WTC11 (cell line): ENCODE measurements around the gene ADAMTSL5. TPM values are rescaled to one million over a fixed set of nuclear protein-coding genes. Genes with fewer than 3 reads are reported as not detected.
A peak's percentile ranks its signal among the peaks of the same experiment; 100 is the strongest.

Experiments
- ATF1 ChIP-seq: sonication (generic); formaldehyde crosslinking; IDR thresholded peaks from 2 replicates; pipeline ENCODE4 v1.8.1; 2023; ENCODE audit warnings: mild to moderate bottlenecking, moderate library complexity, missing genetic modification reagents
- ELF4 ChIP-seq: sonication (generic); formaldehyde crosslinking; IDR thresholded peaks from 2 replicates; pipeline ENCODE4 v1.8.1; 2022; ENCODE audit warnings: low read depth, mild to moderate bottlenecking, moderate library complexity, missing genetic modification reagents
- EMX1 ChIP-seq: fragments of 250-450 bp; sonication (Bioruptor Pico); IDR thresholded peaks from 2 replicates; pipeline ENCODE4 v1.8.0; 2021; ENCODE audit warnings: mild to moderate bottlenecking
- ESRRA ChIP-seq: sonication (generic); formaldehyde crosslinking; IDR thresholded peaks from 2 replicates; pipeline ENCODE4 v1.8.1; 2022; ENCODE audit warnings: mild to moderate bottlenecking, missing genetic modification reagents, borderline replicate concordance
- FOXP1 ChIP-seq: sonication (generic); formaldehyde crosslinking; IDR thresholded peaks from 2 replicates; pipeline ENCODE4 v1.8.0; 2022; ENCODE audit warnings: missing genetic modification reagents, mild to moderate bottlenecking, moderate library complexity, borderline replicate concordance
- HMGA2 ChIP-seq: fragments of 250-450 bp; sonication (Bioruptor Pico); IDR thresholded peaks from 2 replicates; pipeline ENCODE4 v1.4.0; 2021; ENCODE audit warnings: mild to moderate bottlenecking, moderate library complexity
- IRF2 ChIP-seq: sonication (generic); formaldehyde crosslinking; IDR thresholded peaks from 2 replicates; pipeline ENCODE4 v1.8.0; 2022; ENCODE audit warnings: low read depth, missing genetic modification reagents, borderline replicate concordance
- JUN ChIP-seq: sonication (generic); formaldehyde crosslinking; IDR thresholded peaks from 2 replicates; pipeline ENCODE4 v1.8.0; 2023; ENCODE audit warnings: mild to moderate bottlenecking, missing genetic modification reagents
- NR1H2 ChIP-seq: sonication (generic); formaldehyde crosslinking; IDR thresholded peaks from 2 replicates; pipeline ENCODE4 v1.9.0; 2021; ENCODE audit warnings: mild to moderate bottlenecking, moderate library complexity, missing genetic modification reagents
- RELA ChIP-seq: sonication (generic); formaldehyde crosslinking; IDR thresholded peaks from 2 replicates; pipeline ENCODE4 v1.8.1; 2022; ENCODE audit warnings: missing genetic modification reagents, mild to moderate bottlenecking, borderline replicate concordance
- SOX15 ChIP-seq: fragments of 250-450 bp; sonication (Bioruptor Pico); IDR thresholded peaks from 2 replicates; pipeline ENCODE4 v1.9.0; 2021; ENCODE audit warnings: mild to moderate bottlenecking
- TCF7 ChIP-seq: sonication (generic); formaldehyde crosslinking; IDR thresholded peaks from 2 replicates; pipeline ENCODE4 v1.8.0; 2022; ENCODE audit warnings: mild to moderate bottlenecking, low read depth, missing genetic modification reagents, moderate library complexity
- TEAD1 ChIP-seq: sonication (generic); formaldehyde crosslinking; IDR thresholded peaks from 2 replicates; pipeline ENCODE4 v1.8.0; 2022; ENCODE audit warnings: mild to moderate bottlenecking, missing genetic modification reagents
- ZNF121 ChIP-seq: sonication (generic); formaldehyde crosslinking; IDR thresholded peaks from 2 replicates; pipeline ENCODE4 v1.8.0; 2023; ENCODE audit warnings: missing genetic modification reagents
- ZNF138 ChIP-seq: sonication (generic); formaldehyde crosslinking; conservative IDR thresholded peaks from 2 replicates; pipeline ENCODE4 v1.8.1; 2022; ENCODE audit warnings: mild to moderate bottlenecking, moderate library complexity, missing genetic modification reagents
- ZNF219 ChIP-seq: sonication (generic); formaldehyde crosslinking; IDR thresholded peaks from 2 replicates; pipeline ENCODE4 v1.8.0; 2023; ENCODE audit warnings: missing genetic modification reagents, mild to moderate bottlenecking, borderline replicate concordance
- ZNF317 ChIP-seq: sonication (generic); formaldehyde crosslinking; IDR thresholded peaks from 2 replicates; pipeline ENCODE4 v1.8.1; 2023; ENCODE audit warnings: low read depth, mild to moderate bottlenecking, moderate library complexity, missing genetic modification reagents, borderline replicate concordance
- ZNF423 ChIP-seq: fragments of 250-450 bp; sonication (Bioruptor Pico); IDR thresholded peaks from 2 replicates; pipeline ENCODE4 v2.1.2; 2022; ENCODE audit warnings: mild to moderate bottlenecking, moderate library complexity
- ZNF671 ChIP-seq: fragments of 250-450 bp; sonication (Bioruptor Pico); IDR thresholded peaks from 2 replicates; pipeline ENCODE4 v1.8.0; 2021; ENCODE audit warnings: mild to moderate bottlenecking
- total RNA-seq: library from RNA; stranded (reverse); gene quantifications from 3 replicates; pipeline ENCODE4 v1.2.3, GENCODE V29; 2021
- TF ChIP-seq, protein P1 (sequence below): sonication (generic); formaldehyde crosslinking; IDR thresholded peaks from 2 replicates; pipeline ENCODE4 v1.8.0; 2022; ENCODE audit warnings: mild to moderate bottlenecking, missing genetic modification reagents
- TF ChIP-seq, protein P2 (sequence below): sonication (generic); formaldehyde crosslinking; conservative IDR thresholded peaks from 2 replicates; pipeline ENCODE4 v1.8.1; 2023; ENCODE audit warnings: mild to moderate bottlenecking, low read depth, missing genetic modification reagents, moderate library complexity
- TF ChIP-seq, protein P3 (sequence below): sonication (generic); formaldehyde crosslinking; IDR thresholded peaks from 2 replicates; pipeline ENCODE4 v1.8.0; 2022; ENCODE audit warnings: missing genetic modification reagents
- TF ChIP-seq, protein P4 (sequence below): sonication (generic); formaldehyde crosslinking; IDR thresholded peaks from 2 replicates; pipeline ENCODE4 v1.8.1; 2023; ENCODE audit warnings: mild to moderate bottlenecking, missing genetic modification reagents, moderate library complexity
- TF ChIP-seq, protein P5 (sequence below): fragments of 200-600 bp; IDR thresholded peaks from 2 replicates; pipeline ENCODE4 v1.8.0; 2022; ENCODE audit warnings: antibody characterized with exemption
- TF ChIP-seq, protein P6 (sequence below): sonication (generic); formaldehyde crosslinking; IDR thresholded peaks from 2 replicates; pipeline ENCODE4 v1.8.1; 2023; ENCODE audit warnings: mild to moderate bottlenecking, missing genetic modification reagents
- TF ChIP-seq, protein P7 (sequence below): sonication (generic); formaldehyde crosslinking; IDR thresholded peaks from 2 replicates; pipeline ENCODE4 v1.8.1; 2022; ENCODE audit warnings: low read depth, missing genetic modification reagents, borderline replicate concordance

Gene ADAMTSL5
- total RNA-seq, 1 experiment from 2014 or later = 1.5 TPM

DNA sequence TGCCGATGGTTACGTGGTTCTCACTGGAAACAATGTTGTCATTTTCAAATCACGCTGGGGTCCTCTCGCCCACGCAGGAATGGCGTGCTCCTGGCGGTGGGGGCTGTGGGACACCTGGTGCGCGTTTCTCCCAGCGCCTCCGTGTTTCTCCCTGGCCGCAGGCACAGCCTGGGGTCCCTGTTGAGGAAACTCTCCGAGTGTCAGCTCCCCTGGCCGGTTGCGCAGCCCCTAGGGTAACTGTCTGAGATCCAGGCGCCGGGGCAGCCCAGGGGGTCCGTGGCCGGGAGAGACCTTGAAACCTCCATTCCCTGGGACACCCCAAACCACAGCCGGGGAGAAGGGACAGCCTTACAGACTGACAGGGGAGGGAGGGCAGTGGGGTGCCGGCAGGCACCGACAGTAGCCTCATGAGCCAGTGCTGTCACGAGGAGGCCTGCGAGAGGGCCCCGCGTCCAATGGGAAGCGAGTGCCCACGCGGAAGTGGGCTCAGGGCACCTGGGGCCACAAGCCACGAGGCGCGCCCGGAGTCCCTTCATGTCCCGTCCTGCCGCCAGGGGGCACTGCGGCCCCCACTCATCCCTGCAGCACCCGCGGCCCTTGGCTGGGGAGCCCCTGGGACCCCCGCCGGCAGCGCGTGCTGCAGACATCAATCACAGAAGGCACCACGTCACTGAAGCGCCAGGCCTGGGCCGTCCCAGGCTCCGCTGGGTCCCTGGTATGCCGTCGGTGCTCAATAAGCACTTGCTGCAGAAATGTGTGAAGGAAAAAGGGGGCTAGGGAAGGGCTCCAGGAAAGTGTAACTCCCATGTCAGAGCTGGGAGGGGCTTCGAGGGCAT is 9.5 kb downstream of the ADAMTSL5 start (continued):
- TF ChIP-seq, protein P1, sequence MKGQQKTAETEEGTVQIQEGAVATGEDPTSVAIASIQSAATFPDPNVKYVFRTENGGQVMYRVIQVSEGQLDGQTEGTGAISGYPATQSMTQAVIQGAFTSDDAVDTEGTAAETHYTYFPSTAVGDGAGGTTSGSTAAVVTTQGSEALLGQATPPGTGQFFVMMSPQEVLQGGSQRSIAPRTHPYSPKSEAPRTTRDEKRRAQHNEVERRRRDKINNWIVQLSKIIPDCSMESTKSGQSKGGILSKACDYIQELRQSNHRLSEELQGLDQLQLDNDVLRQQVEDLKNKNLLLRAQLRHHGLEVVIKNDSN (CRISPR knock-in tag) = peak; percentile 60
- TF ChIP-seq ATF1 (CRISPR knock-in tag) = no peak
- TF ChIP-seq ZNF138 (CRISPR knock-in tag) = no peak
- TF ChIP-seq, protein P2, sequence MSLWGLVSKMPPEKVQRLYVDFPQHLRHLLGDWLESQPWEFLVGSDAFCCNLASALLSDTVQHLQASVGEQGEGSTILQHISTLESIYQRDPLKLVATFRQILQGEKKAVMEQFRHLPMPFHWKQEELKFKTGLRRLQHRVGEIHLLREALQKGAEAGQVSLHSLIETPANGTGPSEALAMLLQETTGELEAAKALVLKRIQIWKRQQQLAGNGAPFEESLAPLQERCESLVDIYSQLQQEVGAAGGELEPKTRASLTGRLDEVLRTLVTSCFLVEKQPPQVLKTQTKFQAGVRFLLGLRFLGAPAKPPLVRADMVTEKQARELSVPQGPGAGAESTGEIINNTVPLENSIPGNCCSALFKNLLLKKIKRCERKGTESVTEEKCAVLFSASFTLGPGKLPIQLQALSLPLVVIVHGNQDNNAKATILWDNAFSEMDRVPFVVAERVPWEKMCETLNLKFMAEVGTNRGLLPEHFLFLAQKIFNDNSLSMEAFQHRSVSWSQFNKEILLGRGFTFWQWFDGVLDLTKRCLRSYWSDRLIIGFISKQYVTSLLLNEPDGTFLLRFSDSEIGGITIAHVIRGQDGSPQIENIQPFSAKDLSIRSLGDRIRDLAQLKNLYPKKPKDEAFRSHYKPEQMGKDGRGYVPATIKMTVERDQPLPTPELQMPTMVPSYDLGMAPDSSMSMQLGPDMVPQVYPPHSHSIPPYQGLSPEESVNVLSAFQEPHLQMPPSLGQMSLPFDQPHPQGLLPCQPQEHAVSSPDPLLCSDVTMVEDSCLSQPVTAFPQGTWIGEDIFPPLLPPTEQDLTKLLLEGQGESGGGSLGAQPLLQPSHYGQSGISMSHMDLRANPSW = no peak
- peak; percentile 19; the same call in 1 of the 2 replicates for TF ChIP-seq RELA (CRISPR knock-in tag)
- TF ChIP-seq NR1H2 (CRISPR knock-in tag) = no peak
- no peak for TF ChIP-seq SOX15 (CRISPR knock-in tag)
- TF ChIP-seq, protein P3, sequence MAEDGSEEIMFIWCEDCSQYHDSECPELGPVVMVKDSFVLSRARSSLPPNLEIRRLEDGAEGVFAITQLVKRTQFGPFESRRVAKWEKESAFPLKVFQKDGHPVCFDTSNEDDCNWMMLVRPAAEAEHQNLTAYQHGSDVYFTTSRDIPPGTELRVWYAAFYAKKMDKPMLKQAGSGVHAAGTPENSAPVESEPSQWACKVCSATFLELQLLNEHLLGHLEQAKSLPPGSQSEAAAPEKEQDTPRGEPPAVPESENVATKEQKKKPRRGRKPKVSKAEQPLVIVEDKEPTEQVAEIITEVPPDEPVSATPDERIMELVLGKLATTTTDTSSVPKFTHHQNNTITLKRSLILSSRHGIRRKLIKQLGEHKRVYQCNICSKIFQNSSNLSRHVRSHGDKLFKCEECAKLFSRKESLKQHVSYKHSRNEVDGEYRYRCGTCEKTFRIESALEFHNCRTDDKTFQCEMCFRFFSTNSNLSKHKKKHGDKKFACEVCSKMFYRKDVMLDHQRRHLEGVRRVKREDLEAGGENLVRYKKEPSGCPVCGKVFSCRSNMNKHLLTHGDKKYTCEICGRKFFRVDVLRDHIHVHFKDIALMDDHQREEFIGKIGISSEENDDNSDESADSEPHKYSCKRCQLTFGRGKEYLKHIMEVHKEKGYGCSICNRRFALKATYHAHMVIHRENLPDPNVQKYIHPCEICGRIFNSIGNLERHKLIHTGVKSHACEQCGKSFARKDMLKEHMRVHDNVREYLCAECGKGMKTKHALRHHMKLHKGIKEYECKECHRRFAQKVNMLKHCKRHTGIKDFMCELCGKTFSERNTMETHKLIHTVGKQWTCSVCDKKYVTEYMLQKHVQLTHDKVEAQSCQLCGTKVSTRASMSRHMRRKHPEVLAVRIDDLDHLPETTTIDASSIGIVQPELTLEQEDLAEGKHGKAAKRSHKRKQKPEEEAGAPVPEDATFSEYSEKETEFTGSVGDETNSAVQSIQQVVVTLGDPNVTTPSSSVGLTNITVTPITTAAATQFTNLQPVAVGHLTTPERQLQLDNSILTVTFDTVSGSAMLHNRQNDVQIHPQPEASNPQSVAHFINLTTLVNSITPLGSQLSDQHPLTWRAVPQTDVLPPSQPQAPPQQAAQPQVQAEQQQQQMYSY (CRISPR knock-in tag) = no peak
- no peak for TF ChIP-seq ELF4 (CRISPR knock-in tag)
- no peak for TF ChIP-seq IRF2 (CRISPR knock-in tag)
- no peak for TF ChIP-seq ZNF121 (CRISPR knock-in tag)
- TF ChIP-seq, protein P4, sequence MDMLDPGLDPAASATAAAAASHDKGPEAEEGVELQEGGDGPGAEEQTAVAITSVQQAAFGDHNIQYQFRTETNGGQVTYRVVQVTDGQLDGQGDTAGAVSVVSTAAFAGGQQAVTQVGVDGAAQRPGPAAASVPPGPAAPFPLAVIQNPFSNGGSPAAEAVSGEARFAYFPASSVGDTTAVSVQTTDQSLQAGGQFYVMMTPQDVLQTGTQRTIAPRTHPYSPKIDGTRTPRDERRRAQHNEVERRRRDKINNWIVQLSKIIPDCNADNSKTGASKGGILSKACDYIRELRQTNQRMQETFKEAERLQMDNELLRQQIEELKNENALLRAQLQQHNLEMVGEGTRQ = no peak
- 0 out of 2 replicates have a peak, but pooled peaks have one; percentile 76 for TF ChIP-seq ZNF219 (CRISPR knock-in tag)
- no peak for TF ChIP-seq EMX1 (CRISPR knock-in tag)
- no peak for TF ChIP-seq ZNF317 (CRISPR knock-in tag)
- no peak for TF ChIP-seq JUN (CRISPR knock-in tag)
- TF ChIP-seq, protein P5, sequence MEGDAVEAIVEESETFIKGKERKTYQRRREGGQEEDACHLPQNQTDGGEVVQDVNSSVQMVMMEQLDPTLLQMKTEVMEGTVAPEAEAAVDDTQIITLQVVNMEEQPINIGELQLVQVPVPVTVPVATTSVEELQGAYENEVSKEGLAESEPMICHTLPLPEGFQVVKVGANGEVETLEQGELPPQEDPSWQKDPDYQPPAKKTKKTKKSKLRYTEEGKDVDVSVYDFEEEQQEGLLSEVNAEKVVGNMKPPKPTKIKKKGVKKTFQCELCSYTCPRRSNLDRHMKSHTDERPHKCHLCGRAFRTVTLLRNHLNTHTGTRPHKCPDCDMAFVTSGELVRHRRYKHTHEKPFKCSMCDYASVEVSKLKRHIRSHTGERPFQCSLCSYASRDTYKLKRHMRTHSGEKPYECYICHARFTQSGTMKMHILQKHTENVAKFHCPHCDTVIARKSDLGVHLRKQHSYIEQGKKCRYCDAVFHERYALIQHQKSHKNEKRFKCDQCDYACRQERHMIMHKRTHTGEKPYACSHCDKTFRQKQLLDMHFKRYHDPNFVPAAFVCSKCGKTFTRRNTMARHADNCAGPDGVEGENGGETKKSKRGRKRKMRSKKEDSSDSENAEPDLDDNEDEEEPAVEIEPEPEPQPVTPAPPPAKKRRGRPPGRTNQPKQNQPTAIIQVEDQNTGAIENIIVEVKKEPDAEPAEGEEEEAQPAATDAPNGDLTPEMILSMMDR = peak; percentile 81
- TF ChIP-seq HMGA2 (CRISPR knock-in tag) = no peak
- TF ChIP-seq, protein P6, sequence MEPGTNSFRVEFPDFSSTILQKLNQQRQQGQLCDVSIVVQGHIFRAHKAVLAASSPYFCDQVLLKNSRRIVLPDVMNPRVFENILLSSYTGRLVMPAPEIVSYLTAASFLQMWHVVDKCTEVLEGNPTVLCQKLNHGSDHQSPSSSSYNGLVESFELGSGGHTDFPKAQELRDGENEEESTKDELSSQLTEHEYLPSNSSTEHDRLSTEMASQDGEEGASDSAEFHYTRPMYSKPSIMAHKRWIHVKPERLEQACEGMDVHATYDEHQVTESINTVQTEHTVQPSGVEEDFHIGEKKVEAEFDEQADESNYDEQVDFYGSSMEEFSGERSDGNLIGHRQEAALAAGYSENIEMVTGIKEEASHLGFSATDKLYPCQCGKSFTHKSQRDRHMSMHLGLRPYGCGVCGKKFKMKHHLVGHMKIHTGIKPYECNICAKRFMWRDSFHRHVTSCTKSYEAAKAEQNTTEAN (CRISPR knock-in tag) = no peak
- TF ChIP-seq ZNF671 (CRISPR knock-in tag) = no peak
- peak; percentile 51; the same call in 1 of the 2 replicates for TF ChIP-seq FOXP1 (CRISPR knock-in tag)
- 0 out of 2 replicates have a peak, but pooled peaks have one; percentile 28 for TF ChIP-seq ZNF423 (CRISPR knock-in tag)
- TF ChIP-seq ESRRA (CRISPR knock-in tag) = no peak
- TF ChIP-seq TEAD1 (CRISPR knock-in tag) = 0 out of 2 replicates have a peak, but pooled peaks have one; percentile 47
- TF ChIP-seq, protein P7, sequence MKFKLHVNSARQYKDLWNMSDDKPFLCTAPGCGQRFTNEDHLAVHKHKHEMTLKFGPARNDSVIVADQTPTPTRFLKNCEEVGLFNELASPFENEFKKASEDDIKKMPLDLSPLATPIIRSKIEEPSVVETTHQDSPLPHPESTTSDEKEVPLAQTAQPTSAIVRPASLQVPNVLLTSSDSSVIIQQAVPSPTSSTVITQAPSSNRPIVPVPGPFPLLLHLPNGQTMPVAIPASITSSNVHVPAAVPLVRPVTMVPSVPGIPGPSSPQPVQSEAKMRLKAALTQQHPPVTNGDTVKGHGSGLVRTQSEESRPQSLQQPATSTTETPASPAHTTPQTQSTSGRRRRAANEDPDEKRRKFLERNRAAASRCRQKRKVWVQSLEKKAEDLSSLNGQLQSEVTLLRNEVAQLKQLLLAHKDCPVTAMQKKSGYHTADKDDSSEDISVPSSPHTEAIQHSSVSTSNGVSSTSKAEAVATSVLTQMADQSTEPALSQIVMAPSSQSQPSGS (CRISPR knock-in tag) = no peak
- no peak for TF ChIP-seq TCF7 (CRISPR knock-in tag)
